Dedifferentiated amniotic fluid mesenchymal stem cell (primary cell): ENCODE measurements around the gene LIMS1.
A peak's percentile ranks its signal among the peaks of the same experiment; 100 is the strongest.
"Not testable (repeated sequence)": the region's sequence is repeated elsewhere in the genome, so short reads cannot be mapped to it uniquely, and the experiment has no call there.

Experiments
- DNase-seq: peaks from one replicate; pipeline ENCODE4 v3.0.0-alpha.2; 2016; ENCODE audit errors: extremely low spot score

LIMS1 gene

DNA sequence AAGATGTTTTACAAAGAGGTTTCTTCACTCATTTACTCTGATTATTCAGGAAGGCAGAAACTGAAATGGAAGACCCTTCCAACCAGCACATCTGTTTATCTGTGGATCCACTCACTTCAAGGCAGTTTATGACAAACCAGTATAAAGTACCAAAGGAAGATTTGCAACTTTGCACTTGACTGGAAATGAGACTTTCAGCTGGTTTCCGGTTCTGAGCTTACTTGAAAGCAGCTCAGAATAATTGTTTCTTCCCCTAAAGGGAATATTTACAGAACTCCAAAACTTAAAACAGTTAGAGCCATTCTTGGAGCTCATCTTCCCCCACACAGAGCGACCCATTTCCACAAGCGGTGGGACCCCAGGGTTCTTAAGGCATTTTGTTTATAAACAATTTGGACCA lies 129.8 kb downstream of the LIMS1 start:
- DNase-seq, result not testable (repeated sequence)

DNA sequence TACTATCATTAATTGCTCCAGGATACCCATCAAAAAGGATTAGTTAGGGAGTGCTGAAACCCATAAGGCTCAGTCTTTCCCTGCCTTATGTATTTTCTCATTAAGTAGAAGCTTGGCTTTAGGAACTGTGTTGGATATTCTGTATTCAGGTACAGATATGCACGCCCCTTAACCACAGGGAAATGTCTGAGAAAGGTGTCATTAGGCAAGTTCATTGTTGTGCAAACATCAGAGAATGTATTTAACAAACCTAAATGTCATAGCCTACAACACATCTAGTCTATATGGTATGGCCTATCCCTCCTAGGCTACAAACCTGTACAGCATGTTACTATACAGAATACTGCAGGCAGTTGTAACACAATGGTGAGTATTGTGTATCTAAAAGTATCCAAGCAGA lies 130.7 kb downstream of the LIMS1 start:
- not testable (repeated sequence) for DNase-seq

DNA sequence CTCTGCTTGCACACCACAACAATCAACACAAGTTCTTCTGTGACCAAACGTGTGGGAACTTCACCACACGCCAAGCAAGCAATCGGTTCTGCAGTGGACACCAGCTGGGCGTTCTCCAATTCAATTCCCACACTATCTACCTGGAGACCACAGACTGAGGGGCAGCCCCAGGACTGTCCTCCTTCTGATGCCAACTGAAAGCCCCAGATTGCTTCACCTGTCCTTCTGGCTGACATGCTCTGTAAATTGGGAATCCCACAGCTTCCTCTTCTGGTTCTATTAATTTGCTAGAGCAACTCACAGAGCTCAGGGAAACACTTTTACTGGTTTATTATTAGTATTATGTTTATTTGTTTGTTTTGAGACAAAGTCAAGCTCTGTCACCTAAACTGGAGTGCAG lies 131.7 kb downstream of the LIMS1 start:
- not testable (repeated sequence) for DNase-seq

DNA sequence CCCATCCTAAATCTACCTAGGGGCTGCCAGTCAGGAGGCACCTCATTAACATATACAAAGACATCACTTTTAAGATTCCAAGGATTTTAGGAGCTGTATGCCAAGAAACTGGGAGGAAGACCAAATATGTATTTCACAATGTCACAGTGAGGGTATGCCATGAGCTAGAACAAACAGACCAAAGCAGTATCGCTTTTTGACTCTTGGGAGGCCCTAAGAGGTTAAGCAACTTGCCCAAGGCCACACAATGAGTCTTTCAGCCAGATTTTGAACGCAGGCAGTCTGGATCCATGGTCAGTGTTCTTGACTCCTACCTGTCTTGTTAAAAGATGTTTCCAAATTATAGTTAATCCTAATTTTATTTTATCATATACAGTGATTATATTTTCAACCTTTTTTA lies 132.9 kb downstream of the LIMS1 start:
- not testable (repeated sequence) for DNase-seq

DNA sequence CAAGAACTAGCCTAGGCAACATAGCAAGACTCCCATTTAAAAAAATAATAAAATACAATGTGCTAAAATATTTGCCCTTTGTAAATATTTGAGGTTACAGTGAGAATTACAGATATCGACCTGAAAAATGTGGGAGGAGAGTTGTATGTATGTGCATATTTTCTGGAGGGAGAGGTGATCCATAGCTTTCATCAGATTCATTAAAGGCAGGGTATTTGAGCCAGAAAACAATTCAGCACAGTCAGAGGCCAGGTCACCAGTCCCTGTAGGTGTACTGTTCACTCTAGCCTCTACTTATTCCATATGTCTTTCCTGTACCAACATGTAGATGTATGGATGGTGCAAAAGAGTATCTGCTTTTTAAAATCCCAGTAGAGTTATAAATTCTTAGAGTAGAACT lies 136.0 kb downstream of the LIMS1 start:
- DNase-seq, result not testable (repeated sequence)

DNA sequence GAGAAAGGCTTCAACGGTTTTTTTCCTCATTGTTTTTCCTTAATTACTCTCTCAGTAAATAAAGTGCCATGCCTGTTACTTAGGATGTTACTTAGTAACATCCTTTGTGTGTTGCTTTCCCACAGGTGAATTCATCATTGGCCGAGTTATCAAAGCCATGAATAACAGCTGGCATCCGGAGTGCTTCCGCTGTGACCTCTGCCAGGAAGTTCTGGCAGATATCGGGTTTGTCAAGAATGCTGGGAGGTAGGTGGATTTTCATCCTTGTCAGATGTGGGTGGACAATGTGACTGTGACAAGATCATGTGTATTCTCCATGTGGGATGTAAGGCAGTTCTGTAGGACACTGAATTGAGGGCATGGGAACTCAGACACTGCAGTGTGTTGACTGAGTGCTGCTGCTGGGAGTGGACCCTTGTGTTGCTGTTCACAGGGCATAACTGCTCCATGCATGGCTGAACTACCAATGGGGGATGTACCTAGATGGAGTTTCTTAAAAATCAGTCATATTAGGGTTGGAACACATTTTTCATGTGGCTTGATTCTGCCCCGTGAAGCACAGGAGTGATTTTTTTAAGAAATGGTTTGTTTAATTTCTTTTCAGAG lies 138.0 kb downstream of the LIMS1 start:
- DNase-seq, result not testable (repeated sequence)

DNA sequence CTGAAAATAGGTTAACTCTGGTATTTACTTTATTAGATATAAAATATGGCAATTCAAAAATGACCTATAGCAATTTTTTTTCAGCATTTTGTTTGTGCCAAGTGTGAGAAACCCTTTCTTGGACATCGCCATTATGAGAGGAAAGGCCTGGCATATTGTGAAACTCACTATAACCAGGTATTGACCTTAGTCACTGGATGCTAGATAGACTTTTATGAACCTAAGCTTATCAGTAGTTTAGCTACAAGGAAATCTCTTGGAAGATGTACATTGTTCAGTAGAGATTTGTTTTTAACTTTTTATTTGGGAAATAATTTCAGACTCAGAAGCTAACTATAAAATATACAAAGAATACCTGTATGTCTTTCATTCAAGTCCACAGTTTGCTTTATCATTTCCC lies 142.3 kb downstream of the LIMS1 start:
- DNase-seq, result not testable (repeated sequence)

DNA sequence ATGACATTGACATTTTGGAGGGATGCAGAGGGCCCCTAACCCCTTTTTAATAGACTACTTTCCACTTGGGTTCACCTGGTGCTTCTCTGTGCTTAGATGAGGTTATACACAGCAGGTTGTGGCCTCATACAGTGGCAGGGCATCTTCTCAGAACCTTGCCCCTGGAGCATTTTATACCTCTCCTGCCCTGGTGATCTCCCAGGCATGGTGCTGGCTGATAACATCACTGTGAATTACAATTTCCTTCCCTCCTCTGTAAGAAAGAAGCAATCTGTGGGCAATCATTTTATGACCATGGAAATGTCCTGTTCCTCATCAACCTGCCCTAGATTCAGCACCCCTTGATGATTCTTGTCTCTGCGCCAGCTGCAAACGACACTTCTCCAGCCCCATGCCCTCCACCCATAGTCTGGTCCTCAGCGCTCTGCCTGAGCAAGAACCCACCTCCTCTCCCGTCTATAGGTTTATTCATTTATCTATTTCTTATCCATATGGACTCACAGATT lies 143.0 kb downstream of the LIMS1 start:
- DNase-seq, result not testable (repeated sequence)

DNA sequence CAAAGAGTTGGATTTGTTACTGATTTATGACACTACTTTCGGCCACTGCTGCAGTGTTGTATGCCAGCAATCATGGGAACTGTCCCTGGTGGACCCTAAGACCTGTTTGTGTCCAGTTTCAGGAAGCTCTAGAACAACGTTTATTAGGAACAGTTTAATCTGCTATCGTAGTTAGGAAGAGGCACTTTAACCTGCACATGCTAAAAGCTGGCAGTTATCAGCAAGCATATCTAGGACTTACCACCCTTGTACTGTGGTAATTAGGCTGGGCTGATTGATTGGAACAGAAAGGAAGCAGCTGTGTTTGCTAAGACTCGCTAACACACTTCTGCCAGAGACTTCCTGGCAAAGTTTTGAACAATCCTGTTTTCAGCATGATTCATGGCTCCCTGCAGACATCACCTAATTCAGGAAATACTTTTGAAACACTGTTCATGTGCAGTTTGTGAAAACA lies 144.0 kb downstream of the LIMS1 start:
- not testable (repeated sequence) for DNase-seq

DNA sequence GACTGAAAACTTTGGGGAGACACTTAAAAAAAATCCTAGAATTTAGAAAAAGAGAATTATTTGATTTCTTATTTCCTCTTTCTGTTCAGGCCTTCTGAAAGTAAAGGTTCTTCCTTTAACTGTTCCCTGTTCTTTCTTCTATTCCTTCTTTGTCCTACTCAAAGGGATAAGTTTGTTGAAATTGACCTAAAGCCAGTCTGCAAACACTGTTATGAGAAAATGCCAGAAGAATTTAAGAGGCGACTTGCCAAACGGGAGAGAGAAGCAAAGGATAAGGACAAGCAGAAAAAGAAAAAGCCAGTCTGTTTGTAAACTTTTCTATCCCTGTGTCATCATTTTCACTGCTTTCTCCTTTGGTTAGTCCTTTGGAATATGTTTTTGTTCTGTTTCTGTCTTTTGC lies 146.5 kb downstream of the LIMS1 start:
- DNase-seq, result not testable (repeated sequence)

DNA sequence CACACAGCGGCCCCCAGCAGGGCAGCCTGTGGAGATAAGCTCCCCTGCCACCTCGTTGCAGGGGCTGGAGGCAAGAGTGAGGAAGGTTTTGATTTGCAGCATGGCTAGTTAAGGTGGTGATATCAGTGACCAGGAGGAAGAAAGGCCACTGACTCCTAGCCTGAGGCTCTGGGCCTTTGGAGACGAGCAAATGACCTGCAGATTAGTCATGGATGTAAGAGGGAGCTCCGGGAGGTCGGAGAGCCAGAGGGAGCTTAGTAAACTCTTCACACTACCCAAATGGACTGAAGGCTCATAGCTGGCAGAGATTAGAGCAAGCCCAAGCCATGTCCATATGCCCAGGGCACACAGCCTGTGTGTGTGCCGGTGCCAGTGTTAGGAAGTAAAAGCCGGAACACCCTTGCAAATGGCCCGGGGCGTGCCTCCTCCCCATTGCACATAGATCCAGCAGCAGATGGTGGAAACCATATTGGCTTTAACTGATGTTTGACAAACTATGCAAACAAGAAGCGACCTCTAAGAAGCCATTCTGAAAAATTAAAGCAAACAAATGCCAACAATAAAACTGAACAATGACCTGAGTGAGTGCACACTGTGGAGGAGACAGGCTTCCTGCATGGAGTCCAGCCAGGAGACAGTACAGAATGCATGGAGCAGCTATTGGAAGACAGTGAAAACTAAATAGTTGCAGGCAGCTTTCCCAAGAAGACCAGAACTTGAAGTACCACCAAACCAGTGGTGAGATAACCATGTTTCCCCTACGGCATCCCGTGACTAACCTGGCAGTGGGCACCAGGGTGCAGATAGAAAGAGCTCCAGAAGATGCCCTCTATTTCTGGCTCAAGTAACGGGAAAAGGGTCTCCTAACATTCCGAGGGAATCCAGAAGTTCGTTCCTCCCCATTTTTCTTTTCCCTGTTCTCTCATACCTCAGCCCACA lies 154.8 kb downstream of the LIMS1 start:
- not testable (repeated sequence) for DNase-seq

DNA sequence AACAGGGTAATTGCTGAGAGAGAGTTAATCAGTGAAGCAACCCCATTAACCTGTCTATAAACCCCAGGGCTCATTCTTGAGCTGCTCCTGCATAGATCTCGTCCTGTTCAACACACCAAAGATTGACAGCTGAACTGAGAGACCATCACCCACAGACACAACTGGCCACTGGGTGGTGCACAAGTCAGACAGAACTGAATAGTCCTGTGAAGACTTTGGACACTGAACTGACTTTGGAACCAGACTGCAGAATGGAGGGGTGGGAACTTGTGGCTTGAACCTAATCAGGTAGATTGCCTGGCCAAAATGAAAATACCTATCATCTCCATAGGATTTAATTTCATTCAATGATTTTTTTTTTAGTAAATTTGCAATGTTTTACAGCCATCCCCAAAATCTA lies 155.7 kb downstream of the LIMS1 start:
- DNase-seq, result not testable (repeated sequence)

DNA sequence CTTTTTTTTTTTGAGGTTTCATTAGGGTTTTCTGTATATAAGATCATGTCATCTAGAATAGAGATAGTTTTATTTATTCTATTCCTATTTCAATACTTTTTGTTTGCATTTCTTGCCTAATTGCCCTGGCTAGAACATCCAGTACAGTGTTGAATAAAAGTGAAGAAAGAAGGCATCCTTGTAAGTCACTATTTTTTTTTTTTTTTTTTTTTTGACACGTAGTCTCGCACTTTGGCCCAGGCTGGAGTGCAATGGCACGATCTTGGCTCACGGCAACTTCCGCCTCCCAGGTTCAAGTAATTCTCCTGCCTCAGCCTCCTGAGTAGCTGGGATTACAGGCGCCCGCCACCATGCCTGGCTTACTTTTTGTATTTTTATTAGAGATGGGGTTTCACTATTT lies 157.2 kb downstream of the LIMS1 start:
- no peak for DNase-seq

DNA sequence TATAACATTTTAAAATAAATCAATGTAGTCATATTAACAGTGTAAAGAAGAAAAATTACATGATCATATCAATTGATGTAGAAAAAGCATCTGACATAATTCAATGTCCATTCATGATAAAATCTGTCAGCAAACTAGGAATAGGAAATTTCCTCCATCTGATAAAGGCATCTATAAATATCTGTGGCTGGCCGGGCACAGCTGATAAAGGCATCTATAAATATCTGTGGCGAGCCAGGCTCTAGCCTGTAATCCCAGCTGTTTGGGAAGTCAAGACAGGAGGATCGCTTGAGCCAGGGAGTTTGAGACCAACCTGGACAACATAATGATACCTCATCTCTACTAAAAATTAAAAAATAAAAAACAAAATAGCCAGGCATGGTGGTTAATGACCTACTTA lies 166.9 kb downstream of the LIMS1 start:
- DNase-seq, result no peak

DNA sequence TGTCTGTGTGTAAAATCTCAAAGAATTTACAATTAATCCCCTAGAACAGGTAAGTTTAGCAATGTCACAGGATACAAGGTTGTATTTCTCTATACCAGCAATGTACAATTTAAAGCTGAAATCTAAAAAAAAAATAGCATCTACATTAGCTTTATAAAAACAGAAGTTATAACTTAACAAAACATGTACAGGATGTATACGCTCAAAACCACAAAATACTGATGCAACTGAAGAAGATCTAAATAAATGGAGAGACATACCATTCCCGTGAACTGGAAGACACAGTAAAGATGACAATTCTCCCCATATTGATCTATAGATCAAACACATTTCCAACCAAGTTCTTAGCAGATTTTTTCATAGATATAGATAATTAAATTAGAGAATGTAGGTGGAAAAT lies 167.5 kb downstream of the LIMS1 start:
- DNase-seq, result no peak

DNA sequence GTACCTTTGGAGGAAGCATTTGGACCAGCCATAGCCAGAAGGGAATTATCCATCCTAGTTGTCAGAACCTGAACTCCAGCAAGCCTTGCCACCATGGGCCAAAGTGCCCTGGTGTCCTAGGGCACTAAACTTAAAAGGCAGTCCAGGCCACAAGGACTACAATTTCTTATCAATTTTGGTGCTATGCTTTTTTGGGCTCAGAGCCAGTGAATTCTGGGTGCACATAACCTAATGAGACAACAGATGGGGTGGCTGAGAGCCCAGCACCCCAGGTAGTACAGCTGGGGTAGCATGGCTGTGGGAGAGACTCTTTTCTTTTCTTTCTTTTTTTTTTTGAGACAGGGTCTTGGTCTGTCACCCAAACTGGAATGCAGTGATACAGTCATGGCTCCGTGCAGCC lies 170.6 kb downstream of the LIMS1 start:
- no peak for DNase-seq

DNA sequence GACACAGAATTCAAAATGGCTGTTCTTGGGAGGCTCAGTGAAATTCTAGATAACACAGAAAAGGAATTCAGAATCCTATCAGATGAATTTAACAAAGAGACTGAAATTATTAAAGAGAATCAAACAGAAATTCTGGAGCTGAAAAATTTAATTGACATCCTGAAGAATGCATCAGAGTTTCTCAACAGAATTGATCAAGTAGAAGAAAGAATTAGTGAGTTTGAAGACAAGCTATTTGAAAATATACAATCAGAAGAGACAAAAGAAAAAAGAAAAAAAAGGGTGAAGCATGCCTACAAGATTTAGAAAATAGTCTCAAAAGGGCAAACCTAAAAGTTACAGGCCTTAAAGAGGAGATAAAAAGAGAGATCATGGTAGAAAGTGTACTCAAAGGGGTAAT lies 173.0 kb downstream of the LIMS1 start:
- no peak for DNase-seq

DNA sequence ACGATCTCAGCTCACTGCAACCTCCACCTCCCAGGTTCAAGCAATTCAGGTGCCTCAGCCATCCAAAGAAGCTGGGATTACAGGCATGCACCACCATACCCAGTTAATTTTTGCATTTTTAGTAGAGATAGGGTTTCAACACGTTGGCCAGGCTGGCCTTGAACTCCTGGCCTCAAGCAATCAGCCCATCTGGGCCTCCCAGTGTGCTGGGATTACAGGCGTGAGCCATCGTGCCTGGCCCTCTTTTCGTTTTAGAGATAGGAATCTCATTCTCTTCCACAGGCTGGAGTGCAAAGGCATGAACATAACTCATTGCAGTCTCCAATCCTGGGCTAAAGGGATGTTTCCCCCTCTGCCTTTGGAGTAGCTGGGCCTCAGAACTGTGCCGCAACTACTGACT lies 182.7 kb downstream of the LIMS1 start:
- not testable (repeated sequence) for DNase-seq

DNA sequence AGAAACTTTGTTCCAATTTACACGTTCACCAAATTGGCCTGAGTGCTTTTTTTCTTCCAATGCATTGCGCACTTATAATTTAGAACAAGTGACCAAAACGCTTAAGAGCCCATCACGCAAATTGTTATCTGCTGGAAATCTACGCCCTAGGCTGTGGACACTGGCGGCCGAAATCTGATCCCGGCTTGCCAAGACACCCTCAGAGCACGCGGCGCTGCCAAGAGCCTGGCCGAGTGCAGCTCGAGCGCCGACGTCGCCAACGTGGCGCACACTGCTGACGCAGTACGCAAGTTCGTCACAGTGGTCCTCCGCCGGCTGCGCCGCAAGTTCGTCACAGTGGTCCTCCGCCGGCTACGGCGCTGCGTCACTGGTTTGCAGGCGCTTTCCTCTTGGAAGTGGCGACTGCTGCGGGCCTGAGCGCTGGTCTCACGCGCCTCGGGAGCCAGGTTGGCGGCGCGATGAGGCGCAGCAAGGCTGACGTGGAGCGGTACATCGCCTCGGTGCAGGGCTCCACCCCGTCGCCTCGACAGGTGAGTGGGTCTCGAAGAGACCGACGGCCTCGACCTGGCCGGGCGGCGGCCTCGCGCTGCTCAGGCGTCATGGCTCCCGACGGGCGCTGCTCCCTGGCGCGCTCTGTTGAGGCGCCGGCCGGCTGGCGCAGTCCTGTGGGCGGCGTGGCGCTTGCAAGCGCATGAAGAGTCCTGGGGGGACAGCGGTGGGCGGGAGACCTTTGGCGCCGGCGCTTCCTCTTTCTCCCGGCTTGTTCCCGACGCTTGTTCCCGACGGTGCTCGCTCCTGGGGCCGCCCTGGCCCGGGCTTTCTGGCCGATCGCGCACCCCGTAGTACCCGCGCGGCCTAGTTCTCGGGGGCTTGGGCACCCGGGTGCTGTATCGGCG lies 185.1 kb downstream of the LIMS1 start, which contains the start of gene RANBP2:
Gene RANBP2 (plus strand): TSS at position 334 of the 896 bp plus-strand sequence. CDS start 125 bp downstream, at position 459.
- DNase-seq, result peak; percentile 96

DNA sequence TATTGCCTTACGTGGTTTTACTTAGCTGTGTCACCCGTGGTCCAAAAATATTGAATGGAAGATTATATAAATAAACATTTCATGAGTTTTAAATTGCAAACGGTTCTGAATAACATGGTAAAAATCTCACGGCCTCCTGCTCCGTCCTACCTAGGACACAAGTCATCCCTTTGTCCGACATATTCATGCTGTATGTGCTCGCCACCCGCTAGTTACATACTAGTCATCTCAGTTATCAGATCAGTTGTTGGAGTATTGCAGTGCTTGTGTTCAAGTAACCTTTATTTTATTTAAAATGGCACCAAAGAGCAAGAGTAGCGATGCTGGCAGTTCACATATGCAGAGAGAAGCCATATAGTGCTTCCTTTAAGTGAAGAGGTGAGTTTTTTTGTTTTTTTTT lies 191.8 kb downstream of the LIMS1 start:
- DNase-seq, result not testable (repeated sequence)

DNA sequence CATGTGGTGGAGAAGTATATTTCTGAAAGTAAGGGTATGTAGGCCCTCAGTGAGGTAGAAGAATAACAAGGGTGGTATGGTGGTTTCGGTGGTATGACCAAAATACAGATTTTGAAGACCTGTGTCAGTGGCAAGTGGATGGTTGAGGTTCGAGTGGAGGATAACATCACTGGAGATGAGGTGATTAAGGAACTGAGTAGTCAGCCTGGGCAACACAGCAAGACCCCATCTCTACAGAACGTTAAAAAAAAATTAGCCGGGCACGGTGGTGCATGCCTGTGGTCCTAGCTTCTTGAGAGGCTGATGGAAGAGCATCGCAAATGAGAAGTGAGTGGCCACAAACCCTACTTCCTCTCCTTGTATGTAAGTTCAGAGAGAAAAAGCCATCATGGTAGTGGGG lies 200.4 kb downstream of the LIMS1 start:
- DNase-seq, result not testable (repeated sequence)
